Chondrocyte (in vitro differentiated cells): ENCODE results near the gene PLCD3. TPM values are rescaled to one million over a fixed set of nuclear protein-coding genes. Genes with fewer than 3 reads are reported as not detected.
A peak's percentile ranks its signal among the peaks of the same experiment; 100 is the strongest.

Source experiments
- DNase-seq: peaks from one replicate; pipeline ENCODE4 v3.0.0; 2021; ENCODE audit warnings: mixed read lengths, low spot score
- H3K27ac Mint-ChIP-seq: one replicate; pipeline ENCODE4 v1.8.0; 2021; ENCODE audit warnings: mild to moderate bottlenecking, moderate library complexity, mixed read lengths; ENCODE audit not compliant: unreplicated experiment
- H3K27me3 Mint-ChIP-seq: 2 replicates; pipeline ENCODE4 v1.8.0; 2021; ENCODE audit warnings: low read depth, mixed read lengths
- H3K36me3 Mint-ChIP-seq: 2 replicates; pipeline ENCODE4 v1.8.0; 2021; ENCODE audit warnings: low read depth, mixed read lengths
- H3K4me1 Mint-ChIP-seq: 2 replicates; pipeline ENCODE4 v1.8.0; 2021; ENCODE audit warnings: low read depth, mild to moderate bottlenecking, mixed read lengths
- H3K4me3 Mint-ChIP-seq: one replicate; pipeline ENCODE4 v1.8.0; 2021; ENCODE audit warnings: mild to moderate bottlenecking, moderate library complexity, mixed read lengths; ENCODE audit not compliant: unreplicated experiment
- H3K9me3 Mint-ChIP-seq: 2 replicates; pipeline ENCODE4 v1.8.0; 2021; ENCODE audit warnings: low read depth, mixed read lengths
- CTCF ChIP-seq: fragments of 200-600 bp; sonication (generic); IDR thresholded peaks from 2 replicates; pipeline ENCODE4 v1.5.0; 2021; ENCODE audit warnings: antibody characterized with exemption, mild to moderate bottlenecking, moderate library complexity
- long read RNA-seq: library from polyadenylated mRNA; stranded (forward); transcript quantifications from one replicate; pipeline ENCODE4 v2.0.0, GENCODE V29; 2021
- total RNA-seq: library from RNA; stranded (reverse); gene quantifications from 3 replicates; pipeline ENCODE4 v1.2.1, GENCODE V29; 2021

The PLCD3 gene
- total RNA-seq, result 123 to 135 TPM (median 128 TPM) in 3 replicates
- long read RNA-seq, full-length matches to known transcripts, result 43 of 78 reads
- long read RNA-seq, partial matches to known transcripts, result 21 of 78 reads
- long read RNA-seq, other reads (novel, unspliced or antisense), result 14 of 78 reads

GRCh38 chr17:45132320-45132571 lies at the start of gene PLCD3:
PLCD3 (minus strand) TSS chr17:45132515; CDS start chr17:45132410, 105 bp downstream.
- Mint-ChIP-seq H3K9me3 (no peaks in the 10 kb centered on the region), H3K4me1 (peaks cover 60% of the 10 kb centered on the region), H3K36me3 (no peaks in the 10 kb centered on the region), H3K27ac (peak within 1 kb of the TSS; percentile 98), H3K4me3 (peak within 1 kb of the TSS; percentile 84), H3K27me3 (no peaks in the 10 kb centered on the region)
- TF ChIP-seq CTCF, result no peak
- no peak for DNase-seq

- Mint-ChIP-seq H3K4me3 (no peak overlapping the region), H3K27me3 (no peaks in the 10 kb centered on the region), H3K9me3 (no peaks in the 10 kb centered on the region), H3K27ac (no peak overlapping the region), H3K4me1 (peaks cover 15% of the 10 kb centered on the region), H3K36me3 (no peaks in the 10 kb centered on the region)
- no peak for DNase-seq
- no peak for TF ChIP-seq CTCF
Measured at GRCh38 chr17:45177563-45177962, 45.2 kb upstream of the PLCD3 start.

- TF ChIP-seq CTCF, result no peak
- peaks cover 32% of the 10 kb centered on the region for H3K4me1 Mint-ChIP-seq
- H3K27ac Mint-ChIP-seq, result no peak overlapping the region
- H3K4me3 Mint-ChIP-seq, result no peak overlapping the region
- no peaks in the 10 kb centered on the region for H3K27me3 Mint-ChIP-seq
- DNase-seq, result no peak
- H3K36me3 Mint-ChIP-seq, result no peaks in the 10 kb centered on the region
- no peaks in the 10 kb centered on the region for H3K9me3 Mint-ChIP-seq
Measured at GRCh38 chr17:45175759-45176115, 43.4 kb upstream of the PLCD3 start.

DNA sequence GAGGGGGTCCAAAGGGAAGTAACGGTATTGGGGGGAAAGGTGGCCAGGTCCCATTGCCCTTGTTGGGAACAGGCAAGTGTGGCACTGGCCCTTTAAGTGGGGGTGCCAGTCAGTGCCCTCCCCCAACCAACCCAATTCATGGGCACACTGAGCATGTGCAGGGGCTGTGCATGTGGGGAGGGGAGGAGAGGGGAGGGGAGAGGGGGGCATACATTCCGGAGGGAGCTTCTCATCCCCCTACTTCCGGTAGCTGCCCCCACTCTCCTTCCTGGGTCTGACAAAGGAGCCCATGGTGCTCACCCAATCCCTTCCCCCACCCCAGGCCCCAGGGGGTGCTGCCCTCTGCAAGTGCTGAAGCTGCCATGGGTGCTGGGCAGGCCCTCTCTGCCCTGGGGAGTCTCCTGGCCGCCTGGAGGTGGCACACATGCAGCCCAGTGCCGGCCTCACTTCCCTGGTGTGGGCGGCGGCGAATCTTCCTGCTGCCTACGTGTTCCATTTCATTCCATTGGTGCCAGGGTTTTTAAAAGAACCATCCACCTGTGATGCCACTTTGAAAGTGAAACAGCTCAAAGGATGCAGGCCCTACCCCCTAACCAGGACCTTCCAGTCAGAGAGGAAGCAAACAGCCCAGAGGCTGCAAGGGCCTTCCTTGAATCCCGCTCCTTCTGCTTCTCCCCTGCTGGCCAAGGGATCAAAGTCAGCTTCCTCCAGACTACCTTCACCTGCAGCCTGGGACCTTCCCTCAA lies 40.4 kb upstream of the PLCD3 start:
- peak; percentile 50 for TF ChIP-seq CTCF
- H3K27ac Mint-ChIP-seq, result peak overlapping the region; percentile 99
- peak; percentile 92 for DNase-seq

DNA sequence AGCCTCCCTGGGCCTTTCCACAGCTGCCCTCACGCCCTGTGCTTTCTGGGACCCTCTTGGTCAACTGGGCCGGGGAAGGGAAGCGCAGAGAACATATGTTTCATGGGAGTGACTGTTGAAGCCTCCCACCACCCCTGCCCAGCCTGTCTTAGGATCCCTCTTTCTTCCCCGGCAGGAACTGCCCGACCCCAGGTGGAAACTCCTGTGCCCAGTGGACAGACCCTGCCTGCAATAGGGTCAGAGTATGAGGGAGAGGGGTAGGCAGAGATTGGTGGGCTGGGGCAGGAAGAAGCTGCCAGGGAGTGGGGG lies 39.9 kb upstream of the PLCD3 start:
- no peaks in the 10 kb centered on the region for H3K36me3 Mint-ChIP-seq
- no peaks in the 10 kb centered on the region for H3K27me3 Mint-ChIP-seq
- peak overlapping the region; percentile 70 for H3K4me3 Mint-ChIP-seq
- peak overlapping the region; percentile 99 for H3K27ac Mint-ChIP-seq
- no peaks in the 10 kb centered on the region for H3K9me3 Mint-ChIP-seq
- DNase-seq, result peak; percentile 63
- no peak for TF ChIP-seq CTCF
- H3K4me1 Mint-ChIP-seq, result peaks cover 41% of the 10 kb centered on the region

More for the DNA sequence above, 40.4 kb upstream of the PLCD3 start:
- H3K36me3 Mint-ChIP-seq, result no peaks in the 10 kb centered on the region
- H3K9me3 Mint-ChIP-seq, result no peaks in the 10 kb centered on the region
- no peaks in the 10 kb centered on the region for H3K27me3 Mint-ChIP-seq
- H3K4me3 Mint-ChIP-seq, result peak overlapping the region; percentile 70
- peaks cover 41% of the 10 kb centered on the region for H3K4me1 Mint-ChIP-seq
